Ishikawa (cell line): ENCODE measurements around the gene SPC24.

ENCODE experiments used
- CEBPB ChIP-seq: IDR thresholded peaks from 2 replicates; pipeline ENCODE4 v1.6.1; 2012
- CREB1 ChIP-seq: IDR thresholded peaks from 2 replicates; pipeline ENCODE4 v1.6.1; 2012; ENCODE audit warnings: low read depth
- EGR1 ChIP-seq: IDR thresholded peaks from 2 replicates; pipeline ENCODE4 v1.6.1; 2012
- EP300 ChIP-seq: IDR thresholded peaks from 2 replicates; pipeline ENCODE4 v1.6.1; 2012; ENCODE audit warnings: borderline replicate concordance
- FOXM1 ChIP-seq: IDR thresholded peaks from 2 replicates; pipeline ENCODE4 v1.6.1; 2012; ENCODE audit warnings: low read depth, borderline replicate concordance
- NFIC ChIP-seq: IDR thresholded peaks from 2 replicates; pipeline ENCODE4 v1.6.1; 2012
- RAD21 ChIP-seq: IDR thresholded peaks from 2 replicates; pipeline ENCODE4 v1.6.1; 2012; ENCODE audit warnings: low read depth
- TAF1 ChIP-seq: IDR thresholded peaks from 2 replicates; pipeline ENCODE4 v1.6.1; 2012; ENCODE audit warnings: low read depth, mild to moderate bottlenecking
- TCF12 ChIP-seq: IDR thresholded peaks from 2 replicates; pipeline ENCODE4 v1.6.1; 2012; ENCODE audit warnings: low read depth
- TEAD4 ChIP-seq: IDR thresholded peaks from 2 replicates; pipeline ENCODE4 v1.6.1; 2012
- YY1 ChIP-seq: IDR thresholded peaks from 2 replicates; pipeline ENCODE4 v1.6.1; 2012; ENCODE audit warnings: low read depth
- ZBTB7A ChIP-seq: IDR thresholded peaks from 2 replicates; pipeline ENCODE4 v1.6.1; 2012; ENCODE audit warnings: low read depth
- TF ChIP-seq, protein P1 (sequence below): IDR thresholded peaks from 2 replicates; pipeline ENCODE4 v1.6.1; 2012
- TF ChIP-seq, protein P2 (sequence below): IDR thresholded peaks from 2 replicates; pipeline ENCODE4 v1.6.1; 2012; ENCODE audit warnings: low read depth, mild to moderate bottlenecking
- TF ChIP-seq, protein P3 (sequence below): IDR thresholded peaks from 2 replicates; pipeline ENCODE4 v1.6.1; 2012

Gene SPC24

DNA sequence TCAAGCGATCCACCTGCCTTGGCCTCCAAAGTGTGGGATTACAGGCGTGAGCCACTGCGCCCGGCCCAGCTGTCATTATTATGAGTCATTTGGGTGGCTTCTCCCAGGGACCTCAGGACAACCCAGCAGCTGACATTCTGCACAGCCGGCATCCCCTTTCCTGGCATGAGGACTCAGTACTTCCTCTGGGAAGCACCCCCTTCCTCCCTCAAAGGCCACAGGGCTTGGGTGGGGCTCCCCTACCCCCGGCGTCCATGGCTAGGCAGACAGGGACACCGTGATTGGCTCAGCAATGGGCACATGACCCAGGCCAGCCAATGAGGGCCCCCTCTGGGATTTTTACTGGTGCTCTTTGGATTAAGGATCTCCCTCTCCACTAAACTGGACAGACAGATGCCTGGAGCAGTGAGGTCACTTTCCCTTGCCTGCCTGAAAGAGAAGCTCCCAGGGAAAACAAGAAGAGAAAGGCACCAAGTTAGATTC lies 35.7 kb upstream of the SPC24 start:
- TF ChIP-seq, protein P1, sequence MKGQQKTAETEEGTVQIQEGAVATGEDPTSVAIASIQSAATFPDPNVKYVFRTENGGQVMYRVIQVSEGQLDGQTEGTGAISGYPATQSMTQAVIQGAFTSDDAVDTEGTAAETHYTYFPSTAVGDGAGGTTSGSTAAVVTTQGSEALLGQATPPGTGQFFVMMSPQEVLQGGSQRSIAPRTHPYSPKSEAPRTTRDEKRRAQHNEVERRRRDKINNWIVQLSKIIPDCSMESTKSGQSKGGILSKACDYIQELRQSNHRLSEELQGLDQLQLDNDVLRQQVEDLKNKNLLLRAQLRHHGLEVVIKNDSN = peak; percentile 94
- TF ChIP-seq FOXM1 = no peak

DNA sequence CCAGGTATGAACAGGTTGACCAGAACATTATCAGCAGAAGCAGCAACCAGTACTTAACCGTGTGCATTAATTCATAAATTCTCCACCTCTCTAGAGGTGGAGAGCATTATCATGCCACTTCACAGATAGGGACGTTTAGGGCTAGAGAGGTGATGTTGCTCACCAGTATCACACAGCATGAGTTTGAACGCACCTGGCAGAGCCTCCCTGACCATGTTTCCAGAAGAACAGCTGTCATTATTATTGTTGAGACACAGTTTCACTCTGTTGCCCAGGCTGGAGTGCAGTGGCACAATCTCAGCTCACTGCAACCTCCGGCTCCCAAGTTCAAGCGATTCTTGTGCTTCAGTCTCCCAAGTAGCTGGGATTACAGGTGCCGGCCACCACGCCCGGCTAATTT lies 34.9 kb upstream of the SPC24 start:
- TF ChIP-seq, protein P2, sequence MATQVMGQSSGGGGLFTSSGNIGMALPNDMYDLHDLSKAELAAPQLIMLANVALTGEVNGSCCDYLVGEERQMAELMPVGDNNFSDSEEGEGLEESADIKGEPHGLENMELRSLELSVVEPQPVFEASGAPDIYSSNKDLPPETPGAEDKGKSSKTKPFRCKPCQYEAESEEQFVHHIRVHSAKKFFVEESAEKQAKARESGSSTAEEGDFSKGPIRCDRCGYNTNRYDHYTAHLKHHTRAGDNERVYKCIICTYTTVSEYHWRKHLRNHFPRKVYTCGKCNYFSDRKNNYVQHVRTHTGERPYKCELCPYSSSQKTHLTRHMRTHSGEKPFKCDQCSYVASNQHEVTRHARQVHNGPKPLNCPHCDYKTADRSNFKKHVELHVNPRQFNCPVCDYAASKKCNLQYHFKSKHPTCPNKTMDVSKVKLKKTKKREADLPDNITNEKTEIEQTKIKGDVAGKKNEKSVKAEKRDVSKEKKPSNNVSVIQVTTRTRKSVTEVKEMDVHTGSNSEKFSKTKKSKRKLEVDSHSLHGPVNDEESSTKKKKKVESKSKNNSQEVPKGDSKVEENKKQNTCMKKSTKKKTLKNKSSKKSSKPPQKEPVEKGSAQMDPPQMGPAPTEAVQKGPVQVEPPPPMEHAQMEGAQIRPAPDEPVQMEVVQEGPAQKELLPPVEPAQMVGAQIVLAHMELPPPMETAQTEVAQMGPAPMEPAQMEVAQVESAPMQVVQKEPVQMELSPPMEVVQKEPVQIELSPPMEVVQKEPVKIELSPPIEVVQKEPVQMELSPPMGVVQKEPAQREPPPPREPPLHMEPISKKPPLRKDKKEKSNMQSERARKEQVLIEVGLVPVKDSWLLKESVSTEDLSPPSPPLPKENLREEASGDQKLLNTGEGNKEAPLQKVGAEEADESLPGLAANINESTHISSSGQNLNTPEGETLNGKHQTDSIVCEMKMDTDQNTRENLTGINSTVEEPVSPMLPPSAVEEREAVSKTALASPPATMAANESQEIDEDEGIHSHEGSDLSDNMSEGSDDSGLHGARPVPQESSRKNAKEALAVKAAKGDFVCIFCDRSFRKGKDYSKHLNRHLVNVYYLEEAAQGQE = no peak
- no peak for TF ChIP-seq EGR1
- no peak for TF ChIP-seq NFIC
- no peak for TF ChIP-seq TAF1
- TF ChIP-seq CREB1 = no peak
- no peak for TF ChIP-seq EP300
- TF ChIP-seq TCF12 = no peak
- no peak for TF ChIP-seq CEBPB
- TF ChIP-seq, protein P3, sequence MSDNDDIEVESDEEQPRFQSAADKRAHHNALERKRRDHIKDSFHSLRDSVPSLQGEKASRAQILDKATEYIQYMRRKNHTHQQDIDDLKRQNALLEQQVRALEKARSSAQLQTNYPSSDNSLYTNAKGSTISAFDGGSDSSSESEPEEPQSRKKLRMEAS = no peak
- no peak for TF ChIP-seq YY1

DNA sequence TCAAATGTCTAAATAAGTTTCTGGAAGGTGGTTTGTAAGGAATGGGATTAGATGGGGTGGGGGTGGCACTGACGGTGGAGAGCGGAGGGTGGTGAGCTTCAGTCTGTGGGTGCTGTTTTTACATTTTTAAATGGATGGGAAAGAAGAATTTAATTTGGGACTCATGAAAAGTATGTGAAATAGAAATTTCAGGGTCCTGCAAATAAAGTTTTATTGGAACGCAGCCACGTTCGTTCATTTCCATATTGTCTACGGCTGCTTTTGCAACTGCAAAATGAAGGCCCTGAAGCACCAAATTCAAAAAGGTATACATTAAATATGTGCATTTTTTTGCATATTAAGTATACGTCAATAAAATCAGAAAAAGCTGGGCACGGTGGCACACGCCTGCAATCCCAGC lies 31.9 kb upstream of the SPC24 start:
- TF ChIP-seq TCF12 (no peak), EP300 (no peak), ZBTB7A (no peak)

DNA sequence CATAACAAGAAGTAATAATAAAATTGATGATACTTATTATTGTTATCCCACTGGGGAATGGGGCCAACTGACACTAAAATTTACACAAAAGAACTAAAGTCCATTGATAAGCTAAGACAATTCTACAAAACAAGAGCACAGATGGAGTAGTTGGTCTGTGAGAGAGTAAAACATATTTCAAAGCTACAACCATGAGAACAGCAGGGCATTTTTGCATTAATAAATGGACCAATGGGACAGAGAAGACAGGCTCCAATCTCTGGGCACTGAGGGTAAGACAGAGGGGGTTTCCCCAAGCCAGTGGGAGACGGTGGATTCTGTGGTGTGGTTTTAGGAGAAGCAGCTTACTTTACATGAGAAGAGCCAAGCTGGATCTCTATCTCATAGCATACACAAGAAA lies 27.4 kb upstream of the SPC24 start:
- TF ChIP-seq TCF12 (no peak), RAD21 (no peak), YY1 (no peak), TEAD4 (no peak), ZBTB7A (no peak), NFIC (no peak), CEBPB (no peak), EGR1 (no peak), TAF1 (no peak)
- TF ChIP-seq, protein P1 = no peak
- TF ChIP-seq, protein P3 = no peak
- TF ChIP-seq, protein P2 = no peak

DNA sequence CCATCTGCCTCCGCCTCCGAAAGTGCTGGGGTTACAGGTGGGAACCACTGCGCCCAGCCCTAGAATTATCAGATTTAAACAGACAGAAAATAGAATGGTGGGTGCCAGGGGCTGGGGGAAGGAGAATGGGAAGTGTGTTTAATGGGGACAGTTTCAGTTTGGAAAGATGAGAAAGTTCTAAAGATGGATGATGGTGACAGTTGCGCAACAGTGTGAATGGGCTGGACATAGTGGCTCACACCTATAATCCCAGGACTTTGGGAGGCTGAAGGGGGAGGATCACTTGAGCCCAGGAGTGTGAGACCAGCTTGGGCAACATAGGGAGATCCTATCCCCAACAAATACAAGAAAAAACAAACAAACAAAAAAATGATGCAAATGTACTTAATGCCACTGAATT lies 25.9 kb upstream of the SPC24 start:
- peak; percentile 92 for TF ChIP-seq CEBPB
- no peak for TF ChIP-seq TEAD4

DNA sequence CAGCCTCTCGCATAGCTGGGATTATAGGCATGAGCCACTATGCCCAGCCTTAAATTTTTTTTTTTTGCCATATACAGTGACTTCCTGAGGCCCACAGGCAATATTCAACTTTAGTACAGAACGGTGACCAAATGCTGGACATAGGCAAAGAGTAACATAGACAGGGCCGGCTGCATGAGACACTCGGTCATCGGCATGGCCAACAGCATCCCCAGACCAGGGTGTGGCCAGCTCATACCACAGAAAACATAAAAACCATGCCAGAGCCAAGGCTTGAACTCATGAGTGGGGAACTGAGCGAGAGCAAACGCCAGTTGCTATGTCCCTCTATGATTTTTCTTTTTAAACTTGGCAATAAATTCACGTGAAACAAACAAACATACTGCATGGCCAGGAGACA lies 24.8 kb upstream of the SPC24 start:
- TF ChIP-seq YY1 = no peak
- TF ChIP-seq, protein P1 = no peak
- TF ChIP-seq NFIC = no peak
- TF ChIP-seq RAD21 = no peak
- TF ChIP-seq CEBPB = no peak
- no peak for TF ChIP-seq EGR1
- TF ChIP-seq, protein P2 = no peak
- no peak for TF ChIP-seq ZBTB7A
- TF ChIP-seq TCF12 = no peak
- no peak for TF ChIP-seq TEAD4
- TF ChIP-seq, protein P3 = no peak
- TF ChIP-seq CREB1 = no peak
- no peak for TF ChIP-seq TAF1
- no peak for TF ChIP-seq FOXM1
